ENCODE measurements around the gene NT5DC3.
"Not testable (repeated sequence)": the region's sequence is repeated elsewhere in the genome, so short reads cannot be mapped to it uniquely, and the experiment has no call there.

Gene NT5DC3

DNA sequence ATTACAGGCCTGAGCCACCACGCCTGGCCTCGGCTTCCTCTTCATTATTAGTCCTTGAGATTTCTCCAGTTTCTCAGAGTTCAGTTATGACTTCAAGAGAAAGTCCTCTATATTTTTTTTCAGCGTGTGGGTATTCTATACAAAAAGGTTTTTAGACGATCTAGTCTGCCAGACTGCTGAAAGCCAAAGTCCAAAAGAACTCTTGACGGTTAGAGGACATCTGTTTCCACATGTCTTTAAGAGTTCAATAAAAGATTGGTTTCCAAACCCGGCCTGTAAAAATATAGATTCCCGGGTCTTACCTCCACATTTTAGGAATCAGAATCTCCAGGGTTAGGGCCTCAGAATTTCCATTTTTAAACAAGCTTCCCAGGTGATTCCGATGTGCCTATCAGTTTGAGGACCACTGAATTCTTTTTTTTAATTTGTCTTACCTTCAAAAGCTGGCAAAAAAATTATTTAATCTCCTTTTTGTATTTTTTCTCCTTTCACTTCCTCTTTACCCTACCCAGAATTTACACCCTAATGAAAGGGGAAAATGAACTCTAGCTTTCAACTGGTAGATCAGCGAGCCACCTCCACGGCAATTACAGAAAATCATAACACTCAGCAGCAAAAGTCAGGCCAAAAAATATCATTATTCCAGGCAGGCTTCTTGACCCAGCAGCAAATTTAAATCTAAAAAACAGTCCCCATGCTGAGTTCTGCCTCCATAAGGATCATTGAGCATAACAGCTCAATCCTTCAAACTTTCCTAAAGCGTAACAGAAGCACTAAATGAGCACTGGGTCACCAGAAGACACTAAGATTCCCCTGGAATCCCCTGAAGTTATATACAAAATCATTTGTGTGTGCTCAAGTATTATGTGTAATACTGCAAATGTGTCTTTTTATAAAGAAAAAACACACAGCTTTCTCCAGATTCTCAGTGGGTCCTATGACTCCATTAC, 8.7 kb downstream of the NT5DC3 start:
- no peak for DNase-seq (ENCODE audit: low spot score)

DNA sequence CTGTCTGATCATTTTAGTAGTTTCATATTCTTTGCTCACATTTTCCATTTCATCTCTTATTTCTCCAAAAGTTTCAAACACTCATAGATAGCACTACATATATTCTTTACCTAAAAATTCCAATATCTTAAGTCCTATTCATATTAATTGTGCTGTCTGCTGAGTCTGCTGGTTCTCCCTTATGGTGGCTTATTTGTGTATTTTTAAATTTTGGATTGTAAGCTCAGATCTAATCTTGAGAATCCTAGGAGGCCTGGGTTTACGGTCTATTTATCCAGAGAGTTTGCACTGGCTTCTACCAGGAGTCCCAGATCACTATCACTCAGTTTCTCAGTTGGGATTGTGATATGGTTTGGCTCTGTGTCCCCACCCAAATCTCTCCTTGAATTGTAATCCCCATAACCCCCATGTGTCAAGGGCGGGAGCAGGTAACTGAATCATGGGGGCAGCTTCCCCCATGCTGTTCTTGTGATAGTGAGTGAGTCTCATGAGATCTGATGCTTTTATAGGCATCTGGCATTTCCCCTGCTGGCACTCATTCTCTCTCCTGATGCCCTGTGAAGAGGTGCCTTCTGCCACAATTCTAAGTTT, 10.2 kb downstream of the NT5DC3 start:
- DNase-seq (ENCODE audit: low spot score) = no peak

DNA sequence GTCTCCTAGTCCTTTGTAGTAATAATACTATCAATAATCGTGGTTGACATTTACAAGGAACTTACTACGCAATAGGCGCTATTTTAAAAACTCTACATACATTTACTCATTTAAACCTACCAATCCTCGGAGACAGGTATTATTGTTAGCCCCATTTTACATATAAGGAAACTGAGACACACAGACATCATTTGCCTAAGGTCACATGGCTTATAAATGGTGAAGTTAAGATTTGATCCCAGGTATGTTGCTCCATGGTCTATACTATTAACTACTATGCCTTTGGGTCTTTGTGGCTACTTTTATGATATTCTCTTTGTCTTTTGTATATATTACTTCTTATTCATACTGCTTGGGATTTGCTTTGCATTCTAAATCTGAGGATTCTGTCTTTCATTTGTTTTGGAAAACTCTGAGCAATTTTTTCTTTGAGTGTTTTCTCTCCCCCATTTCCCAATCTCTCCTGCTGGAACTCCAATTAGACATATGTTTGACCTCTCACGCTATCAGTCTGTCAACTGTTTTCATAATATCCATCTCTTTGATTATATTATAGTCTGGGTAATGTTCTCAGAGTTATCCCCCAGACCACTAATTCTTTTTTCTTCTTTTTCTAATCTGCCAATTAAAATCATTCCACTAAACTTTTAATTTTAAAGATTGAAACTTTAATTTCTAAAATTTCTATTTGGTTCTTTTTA, 10.9 kb downstream of the NT5DC3 start:
- no peak for DNase-seq (ENCODE audit: low spot score)

DNA sequence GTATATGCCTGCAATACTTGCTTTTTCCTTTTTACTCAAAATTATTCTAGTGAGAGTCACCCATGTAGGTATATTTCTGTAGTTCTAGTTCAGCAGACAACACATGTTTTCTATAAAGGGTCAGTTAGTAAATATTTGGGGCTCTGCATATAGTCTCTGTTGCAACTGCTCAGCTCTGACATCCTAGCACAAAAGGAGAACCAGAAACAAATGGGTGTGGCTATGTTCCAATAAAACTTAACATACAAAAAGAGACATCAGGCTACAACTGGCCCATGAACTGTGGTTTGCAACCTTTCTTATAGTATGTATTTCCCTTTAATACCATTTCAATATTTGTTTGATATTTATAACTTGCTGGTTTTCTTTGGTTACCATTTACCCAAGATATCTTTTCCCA, 11.9 kb downstream of the NT5DC3 start:
- DNase-seq (ENCODE audit: low spot score) = no peak

DNA sequence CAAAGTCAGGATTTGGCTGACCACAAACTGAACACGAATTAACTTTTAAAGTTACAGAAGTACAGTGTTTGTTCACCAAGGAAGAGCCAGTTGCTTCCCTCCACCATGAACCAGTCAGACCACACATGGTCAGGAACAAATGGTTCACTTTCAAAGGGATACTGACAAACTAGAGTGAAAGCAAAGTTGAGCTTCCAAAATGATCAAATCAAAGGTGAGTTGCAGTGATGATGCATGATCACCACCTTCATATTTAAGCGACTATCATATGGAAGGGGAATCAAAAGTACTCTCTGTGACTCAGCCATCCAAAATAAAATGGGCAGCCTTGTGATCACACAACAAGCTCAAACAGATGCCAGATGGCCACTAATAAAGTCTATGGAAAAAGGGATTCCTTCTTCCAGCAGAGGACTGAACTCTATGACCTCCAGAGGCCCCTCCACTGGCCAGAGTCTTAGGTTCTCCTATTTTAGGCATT, 13.1 kb downstream of the NT5DC3 start:
- no peak for DNase-seq (ENCODE audit: low spot score)

DNA sequence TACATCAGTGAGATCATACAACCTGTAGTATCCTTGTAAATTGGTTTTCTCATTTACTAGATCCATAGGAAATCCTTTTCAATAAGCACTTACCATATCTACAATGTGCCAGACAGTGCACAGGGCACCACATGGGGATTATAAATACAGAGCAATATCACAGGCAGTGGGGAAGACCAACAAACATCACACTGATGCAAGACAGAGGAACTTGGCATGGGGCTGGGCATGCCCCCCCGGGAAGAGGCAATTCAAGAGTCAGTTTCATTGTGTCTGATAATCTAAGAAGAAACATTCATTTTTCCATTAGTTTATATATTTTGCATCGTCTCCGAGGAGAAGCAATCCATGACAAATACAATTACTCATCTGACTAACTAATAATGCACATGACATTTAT, 16.2 kb downstream of the NT5DC3 start:
- DNase-seq (ENCODE audit: low spot score) = peak; percentile 9

DNA sequence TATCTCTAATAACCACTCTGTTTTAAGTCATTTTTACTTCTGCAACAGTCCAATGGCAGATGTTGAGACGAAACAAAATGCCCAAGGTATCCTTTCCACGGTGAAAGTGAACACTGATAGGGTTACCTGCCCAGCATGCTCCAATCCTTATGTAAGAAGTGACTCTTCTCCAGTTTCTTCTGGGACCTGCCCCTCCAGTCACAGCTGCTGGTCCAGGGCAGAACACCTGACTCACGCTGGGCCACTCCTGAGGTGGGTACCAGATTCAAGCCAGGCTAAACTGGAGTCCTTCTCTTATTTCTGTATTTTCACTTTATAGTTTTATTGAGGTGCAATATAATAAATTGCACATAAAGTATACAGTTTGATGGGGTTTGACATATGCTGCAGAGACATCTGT, 16.7 kb downstream of the NT5DC3 start:
- no peak for DNase-seq (ENCODE audit: low spot score)

DNA sequence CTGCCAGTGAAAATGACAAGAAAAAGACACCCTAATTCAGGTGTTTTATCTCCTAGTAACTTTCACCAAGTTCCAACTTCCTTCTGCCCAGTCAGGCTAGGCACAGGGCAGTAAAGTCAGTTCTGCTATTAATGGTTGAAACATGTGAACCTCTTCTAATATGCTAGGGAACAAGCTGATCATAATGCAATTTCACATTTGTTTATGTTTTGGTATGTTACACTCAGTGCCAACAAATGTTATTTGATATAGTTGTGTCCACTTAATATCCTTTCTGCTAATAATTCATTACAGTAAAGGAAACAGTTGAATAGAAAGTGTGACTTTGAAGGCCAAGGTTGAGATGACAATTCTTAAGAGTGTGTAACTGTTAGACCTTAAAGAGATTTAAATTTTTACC, 17.2 kb downstream of the NT5DC3 start:
- no peak for DNase-seq (ENCODE audit: low spot score)

DNA sequence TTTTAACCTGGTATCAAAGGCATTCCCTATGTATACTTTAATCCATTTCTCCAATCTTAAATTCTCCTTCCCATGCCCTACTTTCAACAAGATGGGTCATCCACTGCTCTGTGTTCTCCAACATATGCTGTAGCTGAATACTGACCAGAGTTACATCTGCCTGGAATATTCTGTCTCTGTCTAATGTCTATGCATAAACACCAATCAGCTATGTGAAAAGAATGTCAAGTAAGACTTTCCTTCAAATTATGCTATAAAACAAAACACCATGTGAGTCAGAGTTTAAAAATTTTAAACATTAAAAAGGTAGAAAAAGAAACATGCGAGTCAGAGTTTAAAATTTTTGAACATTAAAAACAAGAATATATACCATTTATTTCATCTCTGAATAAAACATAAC, 19.3 kb downstream of the NT5DC3 start:
- peak; percentile 16 for DNase-seq (ENCODE audit: low spot score)

DNA sequence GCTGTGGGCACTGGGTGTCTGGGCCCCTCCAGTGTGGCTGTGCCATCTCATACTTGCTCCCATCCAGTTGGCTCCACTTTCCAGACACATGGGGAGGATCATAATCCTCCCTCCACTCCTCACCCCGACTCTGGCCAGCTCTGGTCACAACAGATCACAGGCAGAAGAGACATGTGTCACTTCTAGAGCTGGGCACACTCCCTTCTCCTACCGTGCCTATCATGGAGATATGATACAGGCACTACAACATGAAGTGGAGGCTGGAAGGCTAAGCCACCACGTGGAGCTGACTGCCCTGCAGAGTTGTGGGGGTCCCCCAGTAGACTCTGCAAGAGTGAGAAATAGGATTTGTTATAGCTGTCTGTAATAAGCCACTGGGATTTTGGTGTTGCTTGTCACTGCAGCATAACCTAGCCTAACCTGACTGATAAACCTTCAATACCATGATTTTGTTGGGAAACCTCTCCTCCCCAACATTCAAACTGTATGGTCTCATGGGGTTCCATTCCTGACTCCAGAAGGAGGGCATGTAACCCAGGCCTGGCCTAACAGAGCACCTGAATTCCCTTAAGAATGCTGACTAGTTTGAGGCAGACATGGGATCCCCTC, 20.0 kb downstream of the NT5DC3 start:
- DNase-seq (ENCODE audit: low spot score) = no peak

DNA sequence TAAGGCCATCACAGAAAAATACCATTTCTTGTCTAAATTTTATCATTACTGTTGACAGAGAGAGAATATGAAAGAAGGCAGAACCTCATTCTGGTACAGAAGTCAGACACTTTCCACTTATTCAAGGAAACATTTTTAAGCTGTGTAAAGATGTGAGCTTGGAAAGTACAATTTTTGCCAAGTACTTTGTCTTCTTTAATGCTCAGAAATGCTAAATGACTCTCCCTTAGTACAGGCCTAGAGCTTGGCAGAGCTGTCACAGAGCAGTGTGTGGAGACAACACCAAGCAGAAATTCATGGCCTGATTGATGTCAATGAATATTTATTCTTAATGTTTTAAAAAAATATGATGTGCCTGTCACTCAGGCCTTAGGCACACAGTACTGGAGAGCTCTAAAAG, 20.7 kb downstream of the NT5DC3 start:
- DNase-seq (ENCODE audit: low spot score) = no peak

DNA sequence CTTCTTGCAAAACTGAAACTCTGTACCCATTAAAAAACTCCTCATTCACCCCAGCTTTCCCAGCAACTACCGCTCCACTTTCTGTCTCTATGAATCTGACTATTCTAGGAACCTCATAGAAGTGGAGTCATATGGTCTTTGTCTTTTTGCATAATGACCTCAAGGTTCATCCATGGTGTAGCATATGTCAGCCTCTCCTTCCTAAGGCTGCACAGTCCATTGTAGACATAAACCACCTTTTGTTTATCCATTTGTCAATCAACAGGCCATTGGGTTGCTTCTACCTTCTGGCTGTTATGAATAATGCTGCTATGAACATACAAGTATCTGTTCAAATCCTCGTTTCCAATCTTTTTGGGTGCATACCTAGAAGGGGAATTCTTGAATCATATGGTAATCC, 21.1 kb downstream of the NT5DC3 start:
- DNase-seq (ENCODE audit: low spot score) = no peak

DNA sequence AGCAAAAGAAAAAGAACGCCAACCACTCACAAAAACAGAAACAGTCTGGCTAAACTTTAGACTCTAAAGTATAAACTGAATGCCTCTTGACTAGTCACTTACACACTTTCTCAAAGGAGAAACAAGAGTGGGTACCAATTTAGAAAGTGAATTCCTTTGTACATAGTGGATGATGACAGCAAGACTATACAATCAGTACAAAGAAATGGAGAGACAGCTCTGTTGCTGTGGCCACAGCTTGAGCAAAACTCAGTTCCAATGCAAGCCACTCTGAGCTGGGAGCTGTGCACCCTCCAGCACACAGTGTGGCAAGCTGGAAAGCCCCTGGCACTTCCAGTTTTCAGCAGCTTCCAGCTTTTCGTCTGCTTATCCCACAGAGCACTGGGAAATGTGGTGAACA, 21.7 kb downstream of the NT5DC3 start:
- DNase-seq (ENCODE audit: low spot score) = no peak

DNA sequence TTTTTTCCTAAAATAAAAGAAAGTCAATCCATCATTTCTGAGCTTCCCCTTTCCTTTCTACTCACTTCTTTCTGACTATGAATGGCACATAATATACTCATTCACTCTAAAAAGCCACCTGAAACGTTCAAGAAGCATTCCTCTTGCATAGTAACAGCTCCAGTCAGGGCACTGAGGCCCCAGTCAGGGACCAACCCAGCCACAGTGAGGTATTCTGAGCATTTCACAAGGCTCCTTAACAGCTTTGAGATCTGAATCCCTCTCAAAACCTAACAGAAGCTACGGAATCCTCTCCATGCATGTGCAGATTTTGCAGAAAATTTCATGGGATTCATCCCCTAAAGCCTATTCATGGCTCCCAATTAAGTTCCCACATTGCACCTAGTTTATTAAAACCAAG, 23.2 kb downstream of the NT5DC3 start:
- DNase-seq (ENCODE audit: low spot score) = no peak

DNA sequence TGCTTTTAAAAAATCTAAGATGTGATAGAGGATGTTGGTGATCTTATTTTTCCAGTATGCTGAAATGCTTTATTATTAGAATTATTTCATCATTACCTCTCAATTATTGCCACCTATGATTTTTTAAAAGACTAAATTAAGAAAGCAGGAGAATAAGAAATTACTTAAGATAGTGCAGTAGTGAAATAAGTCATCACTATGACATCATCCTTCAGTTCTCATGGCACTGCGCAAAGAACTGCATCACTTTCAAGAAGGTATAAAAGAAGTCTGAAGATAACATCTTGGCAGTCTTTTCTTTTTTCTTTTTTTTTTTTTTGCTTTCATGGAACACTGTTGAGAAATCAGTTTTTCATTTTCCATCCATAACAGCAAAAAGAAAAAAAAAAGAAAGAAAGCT, 24.4 kb downstream of the NT5DC3 start:
- DNase-seq (ENCODE audit: low spot score) = no peak

DNA sequence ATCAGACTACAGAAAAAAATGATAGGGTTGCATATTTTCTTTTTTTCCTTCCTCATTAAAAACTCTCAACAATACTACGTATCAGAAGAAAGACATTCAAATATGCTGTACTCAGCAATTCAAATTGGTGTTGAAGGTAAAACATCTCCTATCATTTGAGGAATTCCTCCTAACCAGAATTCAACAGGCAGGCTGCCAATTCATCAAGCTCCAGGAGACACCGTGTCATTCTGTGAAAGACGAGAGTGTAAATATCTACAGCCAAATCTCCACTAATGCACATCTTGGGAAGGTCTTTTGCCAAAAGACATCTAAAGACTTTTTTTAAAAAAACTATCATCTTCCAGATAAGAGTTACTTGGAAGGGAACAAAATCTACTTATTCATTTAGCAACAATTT, 26.6 kb downstream of the NT5DC3 start:
- DNase-seq (ENCODE audit: low spot score) = peak; percentile 26

DNA sequence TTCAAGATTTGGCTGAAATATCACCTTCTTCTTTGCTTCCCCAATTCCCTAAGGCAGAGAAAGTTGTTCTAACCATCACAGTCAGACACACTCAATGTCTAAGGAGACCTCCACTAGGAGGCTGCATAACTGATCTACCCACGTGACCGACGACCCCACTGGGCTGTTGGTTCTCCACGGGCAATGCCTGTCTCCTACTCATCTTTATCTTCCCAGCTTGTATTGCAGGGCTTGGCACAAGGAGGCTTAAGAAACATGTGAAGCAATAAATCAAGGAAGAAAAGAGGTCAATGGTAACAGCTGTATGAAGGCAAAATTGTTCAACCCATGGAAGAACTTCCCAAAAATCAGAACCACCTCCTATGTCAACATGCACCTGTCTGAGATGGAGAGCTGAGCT, 27.1 kb downstream of the NT5DC3 start:
- no peak for DNase-seq (ENCODE audit: low spot score)

DNA sequence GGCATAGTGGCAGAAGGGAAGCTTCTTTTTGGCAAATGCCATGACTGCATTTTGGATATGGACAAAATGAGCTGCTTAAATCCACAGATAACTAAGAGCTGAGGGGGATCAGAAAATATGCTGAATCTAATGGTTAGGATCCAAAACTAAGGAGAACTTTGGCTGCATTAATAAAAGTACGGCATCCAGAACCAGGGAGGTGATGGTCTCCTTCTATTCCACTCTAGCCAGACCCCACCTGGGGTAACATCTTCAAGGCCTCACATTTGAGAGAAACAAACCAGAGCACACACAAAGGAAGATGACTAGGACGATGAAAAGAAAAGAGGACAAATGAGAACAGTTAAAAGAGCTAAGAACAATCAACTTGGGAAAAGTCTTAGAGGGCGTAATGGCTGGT, 27.6 kb downstream of the NT5DC3 start:
- no peak for DNase-seq (ENCODE audit: low spot score)

DNA sequence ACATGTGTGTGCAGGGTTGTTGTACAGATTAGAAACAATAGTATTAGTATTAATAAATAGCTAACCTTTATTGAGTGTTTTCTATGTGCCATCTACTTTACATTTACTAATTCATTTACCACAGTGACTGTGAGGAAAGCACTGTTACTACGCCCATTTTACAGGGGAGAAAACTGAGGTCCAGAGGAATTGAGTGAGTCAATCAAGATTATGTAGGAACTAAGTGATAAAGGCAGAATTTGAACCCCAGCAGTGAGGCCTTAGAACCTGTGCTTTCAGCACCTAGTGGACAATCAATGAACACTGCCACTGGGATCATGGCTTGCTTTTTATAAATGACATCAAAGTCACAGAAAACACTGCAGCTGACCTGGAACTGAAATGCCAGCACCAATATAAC, 28.2 kb downstream of the NT5DC3 start:
- no peak for DNase-seq (ENCODE audit: low spot score)

DNA sequence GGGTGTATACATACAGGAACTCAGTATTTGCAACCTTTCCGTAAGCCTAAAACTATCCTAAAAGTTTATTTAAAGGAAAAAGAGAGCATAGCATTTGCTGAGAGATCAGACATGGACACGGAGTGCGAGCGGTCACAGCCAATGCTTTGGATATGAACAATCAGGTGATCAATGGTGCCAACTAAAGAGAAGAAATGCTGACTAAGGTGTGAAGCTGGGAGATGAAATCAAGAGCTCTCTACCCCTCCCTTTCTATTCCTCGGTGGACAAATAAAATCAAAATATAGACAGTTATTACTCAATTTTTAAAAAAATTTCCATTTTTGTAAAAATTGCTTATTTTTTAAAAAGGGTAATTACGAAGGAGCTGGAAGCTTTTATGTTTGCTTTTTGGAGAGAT, 29.2 kb downstream of the NT5DC3 start:
- no peak for DNase-seq (ENCODE audit: low spot score)

DNA sequence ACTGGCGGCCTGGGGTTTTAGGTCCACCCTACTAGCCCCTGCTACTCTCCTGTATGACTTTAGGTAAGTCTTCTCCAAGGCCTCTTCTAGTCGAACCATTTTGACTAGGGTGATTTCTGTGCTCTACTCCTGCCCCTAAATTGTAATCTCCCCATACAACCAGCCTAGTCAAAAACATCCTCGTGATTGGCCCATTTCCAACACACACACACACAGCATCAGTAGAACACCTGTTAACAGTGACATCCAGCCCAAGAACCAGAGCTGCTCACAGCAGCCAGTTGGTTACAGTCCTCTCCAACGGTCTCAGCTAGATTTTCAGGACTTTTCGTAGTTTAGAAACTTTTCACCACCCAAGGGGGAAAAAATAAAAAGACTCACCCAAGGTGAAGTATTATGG, 30.9 kb downstream of the NT5DC3 start:
- DNase-seq (ENCODE audit: low spot score) = no peak

DNA sequence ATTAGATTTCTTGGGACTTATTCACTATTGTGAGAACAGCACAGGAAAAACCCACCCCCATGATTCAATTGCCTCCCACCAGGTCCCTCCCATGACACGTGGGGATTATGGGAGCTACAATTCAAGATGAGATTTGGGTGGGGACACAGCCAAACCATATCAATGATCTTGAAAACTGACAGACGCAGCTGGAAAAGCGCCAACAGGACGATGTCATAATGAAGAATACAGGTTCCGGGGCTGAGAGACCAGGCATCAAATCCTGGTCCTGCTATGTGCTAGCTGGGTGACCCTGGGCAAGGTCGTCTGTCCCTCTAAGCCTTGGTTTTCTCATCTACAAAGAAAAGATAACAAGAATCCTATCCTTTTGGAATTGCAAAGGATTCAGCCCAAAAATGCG, 31.4 kb downstream of the NT5DC3 start:
- not testable (repeated sequence) for DNase-seq (ENCODE audit: low spot score)

DNA sequence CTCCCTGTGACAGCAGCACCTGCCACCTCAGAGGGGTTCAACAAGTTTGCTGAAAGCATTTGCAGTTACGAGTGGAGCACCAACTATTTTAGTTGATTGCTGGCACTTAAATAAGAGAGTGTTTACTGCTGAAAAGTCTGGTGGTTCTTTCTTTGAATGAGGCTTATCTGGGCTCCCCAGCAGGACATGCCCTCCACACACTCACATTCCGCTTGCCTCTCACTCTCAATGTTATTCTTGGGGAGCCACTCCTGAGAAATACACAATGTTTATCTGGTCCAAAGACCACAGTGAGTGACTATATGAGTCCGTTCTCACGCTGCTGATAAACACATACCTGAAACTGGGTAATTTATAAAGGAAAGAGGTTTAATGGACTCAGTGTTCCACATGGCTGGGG, 31.9 kb downstream of the NT5DC3 start:
- no peak for DNase-seq (ENCODE audit: low spot score)

Data from kidney tubule cell (primary cell).